NK-92 (cell line): ENCODE results near the gene SART3.
A peak's percentile ranks its signal among the peaks of the same experiment; 100 is the strongest.

ENCODE experiments used
- DNase-seq: peaks from one replicate; lab custom pipeline; 2025; ENCODE audit not compliant: unreplicated experiment; lab: John Stamatoyannopoulos, UW

Gene SART3

DNA sequence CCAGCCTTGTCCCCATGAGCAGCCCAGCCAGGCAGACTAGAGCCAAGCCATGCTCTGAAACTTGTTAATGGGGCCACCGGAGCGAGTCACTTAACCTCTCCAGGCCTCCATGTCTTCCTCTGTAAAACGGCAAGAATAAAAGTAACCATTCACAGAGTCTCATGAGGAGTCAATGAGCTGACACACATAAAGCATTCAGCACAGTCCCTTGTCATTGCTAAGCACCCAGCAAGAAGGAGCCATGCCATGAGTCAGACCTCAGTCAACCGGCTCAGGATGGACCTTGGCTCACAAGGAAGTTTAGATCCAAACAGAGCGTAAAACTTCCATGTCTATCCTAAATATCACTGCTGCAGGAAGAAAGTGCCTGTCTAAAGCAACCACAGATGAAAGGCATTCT is 35.3 kb downstream of the SART3 start:
- DNase-seq, result no peak

- no peak for DNase-seq
These were observed 37.6 kb downstream of the SART3 start for GRCh38 chr12:108523365-108523764.

DNA sequence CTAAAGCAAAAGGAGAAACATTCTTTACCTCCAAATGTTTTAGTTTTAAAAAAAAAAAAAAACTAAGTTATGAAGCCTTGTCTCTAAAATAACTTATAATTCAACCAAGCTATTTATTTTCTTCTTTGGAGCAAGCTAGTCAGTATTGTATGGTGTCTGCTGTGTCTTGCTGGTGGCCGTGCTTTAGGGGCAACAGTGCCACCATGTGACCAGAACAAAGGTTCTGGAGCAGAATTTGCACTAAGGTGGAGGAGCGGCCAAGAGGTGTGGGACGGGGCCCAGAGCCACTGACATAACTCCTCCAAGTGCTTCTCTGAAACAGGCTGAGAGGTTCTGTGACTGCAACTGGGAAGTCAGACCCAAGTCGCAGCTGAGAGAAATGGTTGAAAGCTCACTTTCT is 41.4 kb downstream of the SART3 start:
- no peak for DNase-seq

- no peak for DNase-seq
These were observed 42.1 kb downstream of the SART3 start for GRCh38 chr12:108518716-108519496.

DNA sequence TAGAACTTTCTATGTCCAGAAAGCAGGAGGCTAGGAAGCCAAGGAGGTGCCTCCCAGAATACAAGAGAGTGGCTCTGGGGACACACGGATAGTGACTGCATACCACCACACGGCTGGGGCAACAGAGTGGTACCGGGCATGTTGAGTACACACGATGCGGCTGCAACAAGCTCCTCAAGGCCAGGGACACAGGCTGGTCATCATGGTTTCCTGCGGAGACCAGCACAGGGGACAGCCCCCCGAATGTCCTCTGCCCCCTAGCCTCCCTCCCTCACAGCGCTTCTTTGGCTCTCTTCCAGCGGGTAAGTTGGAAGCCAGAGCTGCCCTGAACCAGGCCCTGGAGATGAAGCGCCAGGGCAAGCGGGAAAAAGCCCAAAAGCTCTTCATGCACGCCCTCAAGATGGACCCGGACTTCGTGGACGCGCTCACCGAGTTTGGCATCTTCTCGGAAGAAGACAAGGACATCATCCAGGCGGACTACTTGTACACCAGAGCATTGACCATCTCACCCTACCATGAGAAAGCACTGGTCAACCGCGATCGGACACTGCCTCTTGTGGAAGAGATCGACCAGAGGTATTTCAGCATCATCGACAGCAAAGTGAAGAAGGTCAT is 42.8 kb downstream of the SART3 start:
- no peak for DNase-seq

DNA sequence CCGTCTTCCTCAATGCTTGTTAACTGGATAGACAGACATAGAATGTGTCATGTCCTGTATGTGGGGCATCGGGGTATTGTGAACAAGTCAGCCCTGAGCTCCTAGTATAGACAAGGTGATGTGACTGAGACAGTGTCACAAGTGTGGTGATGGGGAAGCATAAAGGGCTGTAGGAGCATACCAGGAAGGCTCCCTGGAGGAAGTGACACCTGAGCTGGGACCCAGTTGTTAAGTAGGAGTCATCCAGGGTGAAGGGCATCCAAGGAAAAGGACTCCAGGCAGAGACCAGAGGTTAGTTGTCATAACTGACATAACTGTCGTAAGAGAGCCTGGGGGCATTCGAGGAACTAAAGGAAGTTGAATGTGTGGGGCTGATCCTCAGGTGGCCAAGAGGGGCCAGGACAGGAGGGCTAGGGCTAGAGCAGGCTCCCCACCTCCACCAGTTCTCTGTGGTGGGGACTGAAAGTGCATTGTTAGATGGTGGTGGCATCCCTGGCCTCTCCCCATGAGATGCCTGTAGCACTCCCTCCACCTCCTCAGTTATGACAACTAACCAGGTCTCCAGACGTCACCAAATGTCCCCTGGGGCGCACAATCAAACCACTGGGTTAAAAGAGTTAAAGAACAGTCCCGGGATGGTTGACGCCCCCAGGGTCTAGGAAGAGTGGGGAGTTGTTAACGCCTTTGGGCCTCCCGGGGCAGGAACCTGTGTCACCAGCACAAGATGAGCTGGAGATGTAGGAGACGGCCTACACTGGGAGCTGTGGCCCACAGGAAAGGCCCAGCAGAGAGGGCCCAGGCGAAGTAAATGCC is 43.5 kb downstream of the SART3 start:
- no peak for DNase-seq

- no peak for DNase-seq
These were observed 44.3 kb downstream of the SART3 start for GRCh38 chr12:108516511-108517275.

DNA sequence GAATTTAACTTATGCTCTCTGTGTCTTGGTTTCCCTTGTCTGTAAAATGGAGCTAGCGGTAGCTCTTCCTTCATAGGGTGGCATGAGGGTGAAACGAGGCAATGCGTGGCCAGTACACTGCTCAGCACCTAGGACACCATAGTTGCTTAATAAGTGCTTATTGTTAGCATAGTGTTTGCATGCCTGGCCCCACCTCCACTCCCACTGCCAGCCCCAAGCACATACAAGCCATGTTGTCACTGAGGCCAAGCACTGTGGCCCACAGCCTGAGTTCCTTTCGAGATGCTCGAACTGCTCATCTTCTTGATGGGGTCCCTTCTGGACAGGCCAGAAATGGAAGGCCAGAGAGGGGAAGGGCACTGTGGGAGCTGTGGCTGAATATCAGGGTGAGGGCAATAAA is 45.1 kb downstream of the SART3 start:
- DNase-seq, result no peak

GRCh38 chr12:108514973-108515814 is 45.8 kb downstream of the SART3 start, which contains the start of gene FICD:
Gene FICD, plus strand, starts transcription at chr12:108515277. Its CDS starts 1,696 bp downstream, at chr12:108516973.
- peak; percentile 87 for DNase-seq

- DNase-seq, result no peak
These were observed 46.5 kb downstream of the SART3 start for GRCh38 chr12:108514468-108514972.

DNA sequence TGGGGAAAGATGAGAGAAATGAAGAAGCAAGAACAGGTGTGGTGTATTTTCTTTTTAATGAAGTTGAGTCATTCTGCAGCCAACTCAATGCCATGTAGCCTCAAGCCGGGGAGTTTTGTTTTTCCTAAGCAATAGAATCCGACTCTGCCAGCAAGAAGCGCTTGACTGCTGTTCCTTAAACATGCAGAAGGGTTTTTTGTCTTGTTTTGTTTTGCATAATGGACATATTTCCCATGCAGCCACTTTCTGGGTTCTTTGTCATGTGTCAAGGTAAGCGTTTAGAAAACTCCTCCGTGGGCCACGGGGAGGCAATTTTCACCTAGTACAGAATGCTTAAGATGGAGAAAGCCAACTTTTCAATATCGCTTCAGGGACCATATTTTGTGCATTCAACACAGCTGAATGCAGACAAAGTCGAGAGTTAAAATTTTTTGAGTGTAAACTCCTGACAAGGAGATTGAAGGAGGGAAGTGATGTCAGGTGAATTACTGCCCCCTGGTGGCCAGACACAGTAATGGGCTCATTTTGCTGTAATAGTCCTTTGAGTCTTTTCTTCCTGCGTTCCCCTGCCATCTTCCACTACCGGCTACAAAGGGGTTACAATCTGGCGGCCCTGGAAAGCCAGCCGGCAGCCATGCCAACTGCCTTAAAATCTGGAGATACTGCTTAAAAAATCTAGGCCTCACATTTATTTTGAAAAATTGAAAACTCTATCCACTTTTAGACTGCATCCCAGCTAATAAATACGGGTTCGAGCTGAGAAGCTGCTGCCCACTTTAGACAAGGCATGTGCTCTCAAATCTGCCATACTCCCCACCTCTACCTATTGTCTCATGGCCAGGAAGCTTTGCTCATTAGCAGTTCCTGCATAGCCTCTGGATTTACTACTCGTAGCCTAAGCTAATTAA is 49.1 kb downstream of the SART3 start:
- no peak for DNase-seq

GRCh38 chr12:108510836-108511235 is 50.1 kb downstream of the SART3 start:
- no peak for DNase-seq

DNA sequence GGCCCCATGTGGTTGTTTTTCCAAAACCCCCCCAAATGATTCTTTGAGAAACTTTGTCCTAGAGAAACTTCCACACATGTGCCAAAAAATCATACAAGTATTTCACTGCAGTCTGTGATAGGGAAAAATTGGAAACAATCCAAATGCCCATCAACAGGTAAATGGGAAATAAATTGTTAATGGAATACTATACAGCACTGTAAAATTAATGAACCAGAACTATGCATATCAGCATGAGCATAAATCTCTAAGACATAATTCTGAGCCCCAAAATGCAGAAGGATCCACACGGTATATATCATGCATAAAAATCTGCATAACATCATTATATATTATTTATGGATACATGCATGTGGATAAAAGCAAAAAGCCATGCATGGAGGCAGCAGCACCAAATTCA is 51.2 kb downstream of the SART3 start:
- DNase-seq, result no peak

DNA sequence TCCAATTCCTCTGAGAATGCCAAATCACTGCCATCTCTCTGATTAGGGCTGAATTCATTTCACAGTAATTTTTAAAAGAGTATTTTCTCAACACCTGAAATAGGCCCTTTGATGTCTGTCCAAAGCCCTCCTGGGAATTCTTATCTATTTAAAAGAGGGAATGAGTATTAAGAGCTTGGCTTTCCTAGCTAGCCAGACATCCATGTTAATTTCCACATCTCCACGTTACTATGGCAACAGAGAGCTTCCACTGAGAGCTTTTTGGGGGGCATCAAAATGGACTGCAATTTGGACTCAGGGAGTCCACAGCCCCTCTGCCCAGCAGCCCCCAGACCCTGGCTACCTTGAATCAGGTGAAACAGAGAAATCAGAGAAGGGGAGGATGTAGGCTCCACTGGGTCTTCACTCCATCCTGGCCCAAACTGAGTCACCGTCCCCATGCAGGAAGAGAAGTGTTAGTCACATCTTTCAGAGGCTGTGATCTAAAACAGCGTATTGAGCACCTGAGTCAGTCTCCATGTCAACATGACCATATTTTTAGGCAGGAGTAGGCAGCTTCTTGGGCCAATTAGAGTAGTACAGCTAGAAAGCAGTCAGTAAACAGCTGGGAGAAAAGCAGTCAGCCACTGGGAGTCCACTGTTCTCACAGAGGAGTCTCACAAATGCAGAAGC is 52.9 kb downstream of the SART3 start:
- DNase-seq, result no peak

GRCh38 chr12:108505129-108505528 is 55.8 kb downstream of the SART3 start:
- no peak for DNase-seq

GRCh38 chr12:108502922-108503321 is 58.1 kb downstream of the SART3 start:
- no peak for DNase-seq

DNA sequence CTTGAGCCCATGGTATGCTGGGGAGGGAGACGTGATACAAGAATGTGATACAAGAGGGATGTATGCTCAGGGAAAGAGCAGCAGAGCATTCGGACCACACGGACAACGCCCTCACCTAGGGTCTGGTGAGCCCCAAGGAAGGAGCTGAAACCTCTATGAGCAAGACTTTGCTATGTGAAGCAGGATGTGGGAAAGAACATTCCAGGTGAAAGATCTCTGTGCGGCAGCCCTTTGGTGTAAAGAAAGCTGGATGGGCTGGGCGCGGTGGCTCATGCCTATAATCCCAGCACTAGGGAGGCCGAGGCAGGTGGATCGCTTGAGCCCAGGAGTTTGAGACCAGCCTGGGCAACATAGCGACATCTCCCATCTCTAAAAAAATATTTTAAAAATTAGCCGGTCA is 62.8 kb downstream of the SART3 start:
- no peak for DNase-seq

GRCh38 chr12:108495823-108496579 is 65.0 kb downstream of the SART3 start:
- no peak for DNase-seq
